ENCODE results near the gene AEBP2.

DNA sequence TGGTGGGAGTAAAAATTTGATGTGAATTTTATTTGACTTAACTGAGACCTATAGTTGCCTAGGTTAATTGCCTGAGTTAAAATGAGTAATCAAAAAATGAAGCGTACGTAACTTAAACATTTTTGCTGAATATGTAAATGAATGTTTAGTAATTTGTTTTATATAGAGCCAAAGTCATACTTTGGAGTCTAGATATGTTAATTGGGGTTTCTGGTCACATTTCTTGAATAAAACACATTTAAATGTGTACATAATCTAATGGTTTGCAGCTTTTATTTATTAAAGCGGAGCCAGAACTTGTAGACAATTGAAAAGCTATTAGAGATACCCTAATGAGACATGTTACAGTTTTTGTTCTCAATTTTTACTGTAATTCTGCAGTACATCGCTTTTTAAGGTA is 71.2 kb downstream of the AEBP2 start:
- TF ChIP-seq, protein P1, sequence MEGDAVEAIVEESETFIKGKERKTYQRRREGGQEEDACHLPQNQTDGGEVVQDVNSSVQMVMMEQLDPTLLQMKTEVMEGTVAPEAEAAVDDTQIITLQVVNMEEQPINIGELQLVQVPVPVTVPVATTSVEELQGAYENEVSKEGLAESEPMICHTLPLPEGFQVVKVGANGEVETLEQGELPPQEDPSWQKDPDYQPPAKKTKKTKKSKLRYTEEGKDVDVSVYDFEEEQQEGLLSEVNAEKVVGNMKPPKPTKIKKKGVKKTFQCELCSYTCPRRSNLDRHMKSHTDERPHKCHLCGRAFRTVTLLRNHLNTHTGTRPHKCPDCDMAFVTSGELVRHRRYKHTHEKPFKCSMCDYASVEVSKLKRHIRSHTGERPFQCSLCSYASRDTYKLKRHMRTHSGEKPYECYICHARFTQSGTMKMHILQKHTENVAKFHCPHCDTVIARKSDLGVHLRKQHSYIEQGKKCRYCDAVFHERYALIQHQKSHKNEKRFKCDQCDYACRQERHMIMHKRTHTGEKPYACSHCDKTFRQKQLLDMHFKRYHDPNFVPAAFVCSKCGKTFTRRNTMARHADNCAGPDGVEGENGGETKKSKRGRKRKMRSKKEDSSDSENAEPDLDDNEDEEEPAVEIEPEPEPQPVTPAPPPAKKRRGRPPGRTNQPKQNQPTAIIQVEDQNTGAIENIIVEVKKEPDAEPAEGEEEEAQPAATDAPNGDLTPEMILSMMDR (IDR thresholded peaks at IDR 0.05): no peak
- no peak for TF ChIP-seq POLR2AphosphoS5 (IDR thresholded peaks at IDR 0.05)
- no peak for TF ChIP-seq POLR2A (IDR thresholded peaks at IDR 0.05)
- TF ChIP-seq EP300 (IDR thresholded peaks at IDR 0.05): no peak

Data from suprapubic skin (tissue), 4 donors.